PC-3 (cell line): ENCODE data around the gene FCRL5. TPM values are rescaled to one million over a fixed set of nuclear protein-coding genes. Genes with fewer than 3 reads are reported as not detected.

Source experiments
- ATAC-seq: fragments of 200-7000 bp; cut with Tn5 transposase; 2 replicates; pipeline ENCODE4 v1.9.1; 2020; ENCODE audit warnings: mild to moderate bottlenecking, moderate library complexity
- BruUV-seq: library from RNA; stranded (reverse); fragments of 400-500 nt; replicated peaks from 2 replicates; lab custom pipeline; 2021; lab: Mats Ljungman, UMichigan
- CTCF ChIA-PET: fragments of 300-600 bp; sonication (Branson Sonifier 250); formaldehyde crosslinking; loops from one replicate; lab custom pipeline; 2022; ENCODE audit warnings: antibody characterized with exemption; lab: Charles Lee
- POLR2A ChIA-PET: fragments of 300-600 bp; sonication (Branson Sonifier 250); formaldehyde crosslinking; loops from one replicate; lab custom pipeline; 2022; ENCODE audit warnings: antibody characterized with exemption; ENCODE audit not compliant: unreplicated experiment; lab: Charles Lee
- DNase-seq: peaks from one replicate; pipeline ENCODE4 v3.0.0-alpha.2; 2015
- H2AFZ ChIP-seq: fragments of 300-600 bp; sonication (generic); 2 replicates; pipeline ENCODE4 v1.6.0; 2016; ENCODE audit warnings: antibody characterized with exemption, low read length
- H3F3A ChIP-seq: fragments of 300-600 bp; sonication (generic); one replicate; pipeline ENCODE4 v1.6.0; 2017; ENCODE audit warnings: antibody characterized with exemption, low read length, control low read depth, mild to moderate bottlenecking; ENCODE audit not compliant: unreplicated experiment
- H3K27ac ChIP-seq: fragments of 300-600 bp; sonication (generic); 2 replicates; pipeline ENCODE4 v1.5.1; 2016; ENCODE audit warnings: mild to moderate bottlenecking, low read length
- H3K27me3 ChIP-seq: fragments of 300-600 bp; sonication (generic); 2 replicates; pipeline ENCODE4 v1.6.1; 2016; ENCODE audit warnings: low read length, mixed read lengths
- H3K36me3 ChIP-seq: fragments of 300-600 bp; sonication (generic); 2 replicates; pipeline ENCODE4 v1.6.1; 2016; ENCODE audit warnings: low read depth, mixed run types, low read length, mixed read lengths
- H3K4me1 ChIP-seq: fragments of 300-600 bp; sonication (generic); 2 replicates; pipeline ENCODE4 v1.5.1; 2016; ENCODE audit warnings: low read length; ENCODE audit not compliant: insufficient read depth
- H3K4me2 ChIP-seq: fragments of 300-600 bp; sonication (generic); 2 replicates; pipeline ENCODE4 v1.6.0; 2016; ENCODE audit warnings: low read length
- H3K4me3 ChIP-seq: fragments of 300-600 bp; sonication (generic); 2 replicates; pipeline ENCODE4 v1.5.1; 2016; ENCODE audit warnings: mild to moderate bottlenecking, low read length, mixed read lengths
- H3K79me2 ChIP-seq: fragments of 300-600 bp; sonication (generic); 2 replicates; pipeline ENCODE4 v1.6.1; 2017; ENCODE audit warnings: low read length, mixed read lengths
- H3K9ac ChIP-seq: fragments of 300-600 bp; sonication (generic); 2 replicates; pipeline ENCODE4 v1.6.0; 2016; ENCODE audit warnings: mild to moderate bottlenecking, low read length
- H3K9me2 ChIP-seq: fragments of 300-600 bp; sonication (generic); replicated peaks from 2 replicates; pipeline ENCODE4 v1.6.1; 2016; ENCODE audit warnings: mixed run types, low read length, mixed read lengths
- H3K9me3 ChIP-seq: fragments of 300-600 bp; sonication (generic); 2 replicates; pipeline ENCODE4 v1.6.1; 2016; ENCODE audit warnings: low read length, mixed read lengths
- H4K20me1 ChIP-seq: fragments of 300-600 bp; sonication (generic); 2 replicates; pipeline ENCODE4 v1.6.1; 2016; ENCODE audit warnings: low read length, mixed read lengths
- CTCF ChIP-seq: fragments of 300-600 bp; sonication (generic); conservative IDR thresholded peaks from 2 replicates; pipeline ENCODE4 v1.5.1; 2017; ENCODE audit warnings: antibody characterized with exemption, low read depth, mild to moderate bottlenecking, low read length
- EZH2 ChIP-seq: fragments of 300-600 bp; sonication (generic); IDR thresholded peaks from one replicate; pipeline ENCODE4 v1.6.1; 2017; ENCODE audit warnings: antibody characterized with exemption, mild to moderate bottlenecking, low read length; ENCODE audit not compliant: unreplicated experiment
- EZH2phosphoT487 ChIP-seq: fragments of 300-600 bp; sonication (generic); IDR thresholded peaks from 2 replicates; pipeline ENCODE4 v1.6.1; 2018; ENCODE audit warnings: mild to moderate bottlenecking, antibody characterized with exemption, low read length, borderline replicate concordance
- intact Hi-C: fragments of 100-400 bp; cut with micrococcal nuclease; formaldehyde crosslinking; loops from 2 replicates; pipeline ENCODE4 v1.9.0; 2023
- total RNA-seq: library from RNA; depleted of rRNA; stranded (reverse); fragments of >200 nt; gene quantifications from 2 replicates; pipeline ENCODE4 v1.2.3, GENCODE V29; 2014

FCRL5 gene
- total RNA-seq, 1 experiment from 2014 or later, result not detected

GRCh38 chr1:157482717-157483116 lies 69.6 kb downstream of the FCRL5 start:
- no peak overlapping the region for H3K4me2 ChIP-seq
- CTCF ChIA-PET, result no interaction called here

DNA sequence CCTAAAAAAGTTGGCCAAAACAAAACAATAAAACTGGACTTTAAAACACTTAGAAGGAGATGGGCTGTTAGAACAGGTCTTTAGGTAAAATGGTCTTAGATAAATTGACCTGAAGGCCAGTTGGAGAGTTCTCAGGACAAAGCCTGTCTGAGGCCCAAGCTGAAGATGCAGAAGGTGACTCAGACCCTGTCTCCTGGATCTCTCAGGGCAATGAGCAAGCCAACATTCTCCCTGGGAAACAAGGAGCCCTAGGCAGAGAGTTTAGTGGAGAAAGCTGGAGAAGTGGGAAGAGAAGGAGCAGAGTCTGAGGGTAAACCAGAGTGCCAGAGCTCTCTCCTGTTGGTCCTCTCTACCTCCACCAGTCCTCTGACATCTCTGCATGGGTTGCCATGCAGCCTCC lies 70.1 kb downstream of the FCRL5 start:
- H2AFZ ChIP-seq, result no peak overlapping the region
- no peaks in the 10 kb centered on the region for H3K9me3 ChIP-seq
- H3K4me2 ChIP-seq, result no peak overlapping the region
- H3K27ac ChIP-seq, result no peak overlapping the region
- intact Hi-C loops, result no loop called here
- BruUV-seq, result no TSS peak
- no peaks in the 10 kb centered on the region for H4K20me1 ChIP-seq
- ChIA-PET POLR2A (no interaction called here), CTCF (no interaction called here)
- no peaks in the 10 kb centered on the region for H3K36me3 ChIP-seq
- ATAC-seq (no peak), DNase-seq (no peak)
- TF ChIP-seq EZH2phosphoT487 (no peak), CTCF (no peak), EZH2 (no peak)
- no peaks in the 10 kb centered on the region for H3K9me2 ChIP-seq
- no peaks in the 10 kb centered on the region for H3K4me1 ChIP-seq
- H3K79me2 ChIP-seq, result no peaks in the 10 kb centered on the region
- H3K4me3 ChIP-seq, result no peak overlapping the region
- no peaks in the 10 kb centered on the region for H3F3A ChIP-seq
- no peak overlapping the region for H3K9ac ChIP-seq
- peaks cover 26% of the 10 kb centered on the region for H3K27me3 ChIP-seq

More at GRCh38 chr1:157482717-157483116, 69.6 kb downstream of the FCRL5 start:
- Histone ChIP-seq H3K9me3 (no peaks in the 10 kb centered on the region), H2AFZ (no peak overlapping the region), H3K27me3 (peaks cover 26% of the 10 kb centered on the region), H3K4me1 (no peaks in the 10 kb centered on the region), H3F3A (no peaks in the 10 kb centered on the region), H3K9ac (no peak overlapping the region), H3K79me2 (no peaks in the 10 kb centered on the region), H3K27ac (no peak overlapping the region), H3K4me3 (no peak overlapping the region), H4K20me1 (no peaks in the 10 kb centered on the region), H3K36me3 (no peaks in the 10 kb centered on the region), H3K9me2 (no peaks in the 10 kb centered on the region)
- ATAC-seq, result no peak
- DNase-seq, result no peak
- no peak for TF ChIP-seq EZH2
- no peak for TF ChIP-seq EZH2phosphoT487
- no peak for TF ChIP-seq CTCF
- intact Hi-C loops, result no loop called here
- BruUV-seq, result no TSS peak
- POLR2A ChIA-PET, result no interaction called here

- Histone ChIP-seq H3K9me2 (no peaks in the 10 kb centered on the region), H3K4me1 (no peaks in the 10 kb centered on the region), H4K20me1 (no peaks in the 10 kb centered on the region), H3K36me3 (no peaks in the 10 kb centered on the region), H3K27ac (no peak overlapping the region), H3K9ac (no peak overlapping the region), H3K79me2 (no peaks in the 10 kb centered on the region), H3K4me2 (no peak overlapping the region), H2AFZ (no peak overlapping the region), H3F3A (no peaks in the 10 kb centered on the region), H3K27me3 (peaks cover 9% of the 10 kb centered on the region), H3K4me3 (no peak overlapping the region), H3K9me3 (no peaks in the 10 kb centered on the region)
- DNase-seq (no peak), ATAC-seq (no peak)
- no peak for TF ChIP-seq CTCF
- no peak for TF ChIP-seq EZH2phosphoT487
- TF ChIP-seq EZH2, result no peak
- no TSS peak for BruUV-seq
- ChIA-PET CTCF (no interaction called here), POLR2A (no interaction called here)
- intact Hi-C loops, result no loop called here
These were observed 74.3 kb downstream of the FCRL5 start for GRCh38 chr1:157478030-157478429.
